Measurements from ENCODE around the gene IRAG1. TPM values are rescaled to one million over a fixed set of nuclear protein-coding genes. Genes with fewer than 3 reads are reported as not detected.

Gene IRAG1
- total RNA-seq, 4 donors from 2014 or later, result 5.9 to 23.1 (median 11.4) TPM

GRCh38 chr11:10674911-10675440 is 18.6 kb downstream of the IRAG1 start:
- Histone ChIP-seq H3K27me3 (no peaks in the 10 kb centered on the region), H3K4me3 (peak overlapping the region in 1 of 4 donors; percentile 24), H3K9me3 (no peaks in the 10 kb centered on the region), H3K4me1 (peaks cover 0 to 33% (median 15%) of the 10 kb centered on the region in 4 donors), H3K27ac (peak overlapping the region; percentile 29 to 61 (median 53)), H3K36me3 (no peaks in the 10 kb centered on the region)
- 26 to 31% methylated on average over 10 of the region's 10 CpGs for WGBS, 2 donors
- TF ChIP-seq CTCF (IDR thresholded peaks at IDR 0.05), result no peak
- no peak for TF ChIP-seq EP300 (IDR thresholded peaks at IDR 0.05)
- no peak for TF ChIP-seq POLR2A (IDR thresholded peaks at IDR 0.05)
- DNase-seq (ENCODE audit: low spot score in 2 of 2), result peak; percentile 39

GRCh38 chr11:10674440-10674855 is 19.1 kb downstream of the IRAG1 start:
- DNase-seq (ENCODE audit: low spot score in 2 of 2), result peak; percentile 30 to 69
- Histone ChIP-seq H3K4me3 (peak overlapping the region in 1 of 4 donors; percentile 24), H3K9me3 (no peaks in the 10 kb centered on the region), H3K36me3 (no peaks in the 10 kb centered on the region), H3K27ac (peak overlapping the region in 3 of 4 donors; percentile 29 to 61 (median 58)), H3K4me1 (peaks cover 0 to 38% (median 16%) of the 10 kb centered on the region in 4 donors), H3K27me3 (no peaks in the 10 kb centered on the region)
- peak in 1 of 2 donors; percentile 15 for TF ChIP-seq EP300 (IDR thresholded peaks at IDR 0.05)
- no peak for TF ChIP-seq POLR2A (IDR thresholded peaks at IDR 0.05)
- 20 to 31% methylated on average over 6 of the region's 6 CpGs for WGBS, 2 donors

GRCh38 chr11:10673501-10674062 is 20.0 kb downstream of the IRAG1 start:
- DNase-seq (ENCODE audit: low spot score in 2 of 2), result no peak
- H3K36me3 ChIP-seq, result no peaks in the 10 kb centered on the region
- no peaks in the 10 kb centered on the region for H3K27me3 ChIP-seq
- peak overlapping the region in 3 of 4 donors; percentile 29 to 61 (median 58) for H3K27ac ChIP-seq
- TF ChIP-seq POLR2A (IDR thresholded peaks at IDR 0.05) (no peak), EP300 (IDR thresholded peaks at IDR 0.05) (no peak), CTCF (IDR thresholded peaks at IDR 0.05) (no peak)
- WGBS, 2 donors, result 56 to 64% methylated on average over 6 of the region's 6 CpGs
- no peaks in the 10 kb centered on the region for H3K9me3 ChIP-seq
- peaks cover 0 to 47% (median 20%) of the 10 kb centered on the region in 4 donors for H3K4me1 ChIP-seq
- no peak overlapping the region for H3K4me3 ChIP-seq

GRCh38 chr11:10670099-10670498 is 23.5 kb downstream of the IRAG1 start:
- WGBS, 2 donors, result 50 to 58% methylated on average over 4 of the region's 4 CpGs
- no peaks in the 10 kb centered on the region for H3K36me3 ChIP-seq
- H3K4me3 ChIP-seq, result no peak overlapping the region
- H3K27me3 ChIP-seq, result no peaks in the 10 kb centered on the region
- no peak overlapping the region for H3K27ac ChIP-seq
- no peak for DNase-seq (ENCODE audit: low spot score in 2 of 2)
- peaks cover 0 to 50% (median 17%) of the 10 kb centered on the region in 4 donors for H3K4me1 ChIP-seq
- TF ChIP-seq EP300 (IDR thresholded peaks at IDR 0.05) (no peak), POLR2A (IDR thresholded peaks at IDR 0.05) (no peak), CTCF (IDR thresholded peaks at IDR 0.05) (no peak)
- H3K9me3 ChIP-seq, result no peaks in the 10 kb centered on the region

- H3K4me3 ChIP-seq, result no peak overlapping the region
- 31 to 32% methylated on average over 5 of the region's 5 CpGs for WGBS, 2 donors
- DNase-seq (ENCODE audit: low spot score in 2 of 2), result no peak
Measured at GRCh38 chr11:10669258-10670033, 24.1 kb downstream of the IRAG1 start.

More at GRCh38 chr11:10669258-10670033, 24.1 kb downstream of the IRAG1 start:
- Histone ChIP-seq H3K9me3 (no peaks in the 10 kb centered on the region), H3K27ac (peak overlapping the region in 2 of 4 donors; percentile 48 to 58), H3K4me1 (peaks cover 0 to 44% (median 13%) of the 10 kb centered on the region in 4 donors), H3K27me3 (no peaks in the 10 kb centered on the region), H3K36me3 (no peaks in the 10 kb centered on the region)
- no peak for TF ChIP-seq POLR2A (IDR thresholded peaks at IDR 0.05)
- no peak for TF ChIP-seq EP300 (IDR thresholded peaks at IDR 0.05)
- no peak for TF ChIP-seq CTCF (IDR thresholded peaks at IDR 0.05)

Measured in tibial nerve (tissue), 4 donors.